ENCODE measurements around the gene DIRAS2. TPM values are rescaled to one million over a fixed set of nuclear protein-coding genes. Genes with fewer than 3 reads are reported as not detected.

DIRAS2 gene
- total RNA-seq, 2 experiments from 2014 or later = not detected

GRCh38 chr9:90562229-90562628 lies 80.4 kb downstream of the DIRAS2 start:
- ATAC-seq (ENCODE audit: poor library complexity) = no peak
- Histone ChIP-seq H3K4me3 (ENCODE audit: low read length) (no peak overlapping the region), H3K4me1 (ENCODE audit: insufficient read depth, low read length) (no peaks in the 10 kb centered on the region), H3K9me3 (ENCODE audit: control insufficient read depth in 1 of 2, insufficient read depth in 1 of 2, low read length in 2 of 2) (no peaks in the 10 kb centered on the region), H3K27me3 (ENCODE audit: control insufficient read depth in 1 of 2, insufficient read depth in 2 of 2, low read length in 2 of 2) (no peaks in the 10 kb centered on the region), H3K27ac (ENCODE audit: low read depth in 1 of 2, low read length in 2 of 2) (no peak overlapping the region), H3K36me3 (ENCODE audit: insufficient read depth, low read length) (no peaks in the 10 kb centered on the region)
- H3K9me3 Mint-ChIP-seq = no peaks in the 10 kb centered on the region
- TF ChIP-seq CTCF (IDR thresholded peaks at IDR 0.05) = no peak
- intact Hi-C loops (cut with DNase I, micrococcal nuclease) = no loop called here
- peaks cover 2% of the 10 kb centered on the region for H3K27me3 Mint-ChIP-seq
- ChIA-PET CTCF (no interaction called here), POLR2A (no interaction called here)
- H3K27ac Mint-ChIP-seq = no peak overlapping the region
- no peak overlapping the region for H3K4me3 Mint-ChIP-seq
- H3K36me3 Mint-ChIP-seq (ENCODE audit: low read depth) = no peaks in the 10 kb centered on the region
- no peaks in the 10 kb centered on the region for H3K4me1 Mint-ChIP-seq (ENCODE audit: low read depth)
- DNase-seq = no peak

Other genes with a start within 250 kb of the DIRAS2 start
- 1 to 10 TPM; 1.1 to 1.2 TPM for gene SYK, start 159.0 kb upstream of the DIRAS2 start, total RNA-seq